HG03457 (cell line): ENCODE data around the gene SPTBN1.
A peak's percentile ranks its signal among the peaks of the same experiment; 100 is the strongest.

Experiments
- ATAC-seq: cut with Tn5 transposase; IDR thresholded peaks from one replicate; pipeline ENCODE4 v1.9.1; 2021; ENCODE audit warnings: moderate number of reproducible peaks; ENCODE audit not compliant: unreplicated experiment

The SPTBN1 gene

GRCh38 chr2:54646170-54646927 lies 190.2 kb downstream of the SPTBN1 start:
- no peak for ATAC-seq

DNA sequence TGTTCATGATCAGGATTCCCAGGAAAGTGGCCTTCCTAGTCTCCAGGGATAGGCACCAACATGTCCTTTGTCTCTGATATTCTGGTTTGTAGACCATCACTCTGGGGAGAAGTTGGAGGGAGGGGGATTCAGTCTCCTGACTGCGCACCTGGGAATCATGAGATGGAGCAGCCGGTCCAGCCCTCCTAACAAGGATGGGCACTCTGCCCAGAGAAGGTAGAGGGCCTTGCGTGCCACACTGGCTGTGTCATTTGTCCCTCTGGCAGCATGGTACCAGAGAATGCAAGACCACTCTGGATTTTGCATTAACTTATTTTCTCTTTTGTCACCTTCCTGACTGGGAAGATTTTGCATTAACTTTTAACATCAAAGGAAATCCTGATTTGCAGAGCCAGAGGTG lies 192.1 kb downstream of the SPTBN1 start:
- no peak for ATAC-seq

DNA sequence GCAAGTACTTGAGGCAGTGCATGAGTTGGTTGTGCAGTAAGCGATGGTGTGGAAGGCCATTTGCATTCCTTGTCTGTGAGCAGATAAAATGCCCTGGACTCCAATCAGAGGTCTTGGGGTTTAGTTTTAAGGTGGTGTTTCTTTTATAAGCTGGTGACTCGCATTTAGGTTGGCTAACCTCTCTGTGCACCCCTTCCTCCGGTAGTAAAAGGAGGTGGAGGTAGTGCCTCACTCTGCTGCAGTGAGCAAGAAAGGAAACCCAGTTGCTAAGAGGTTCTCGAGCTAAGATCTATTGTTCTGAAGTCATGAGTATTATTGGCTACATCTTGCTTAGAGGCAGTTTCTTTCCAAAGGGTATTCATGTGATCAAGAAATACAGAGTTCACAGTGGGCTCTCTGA lies 193.1 kb downstream of the SPTBN1 start:
- no peak for ATAC-seq

GRCh38 chr2:54649633-54650032 lies 193.5 kb downstream of the SPTBN1 start:
- ATAC-seq = no peak

DNA sequence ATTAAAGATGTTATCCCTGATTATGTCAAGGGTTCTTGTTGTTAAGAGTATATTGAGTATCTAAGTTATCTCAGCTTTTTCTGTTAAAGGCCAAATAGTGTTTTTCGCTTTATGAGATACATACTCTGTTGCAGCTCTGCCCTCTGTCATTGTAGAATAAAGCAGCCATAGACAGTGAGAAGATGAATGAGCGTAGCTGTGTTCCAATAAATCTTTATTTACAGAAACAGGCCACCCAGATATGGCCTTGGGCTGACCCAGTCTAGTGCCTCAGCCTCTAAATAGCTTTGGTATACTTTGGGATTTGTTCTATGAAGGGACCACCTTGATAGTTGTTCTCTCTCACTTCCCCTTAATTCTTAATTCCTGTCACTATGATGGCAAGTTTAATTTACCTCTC lies 194.5 kb downstream of the SPTBN1 start:
- ATAC-seq = no peak

GRCh38 chr2:54651291-54651690 lies 195.2 kb downstream of the SPTBN1 start:
- no peak for ATAC-seq

DNA sequence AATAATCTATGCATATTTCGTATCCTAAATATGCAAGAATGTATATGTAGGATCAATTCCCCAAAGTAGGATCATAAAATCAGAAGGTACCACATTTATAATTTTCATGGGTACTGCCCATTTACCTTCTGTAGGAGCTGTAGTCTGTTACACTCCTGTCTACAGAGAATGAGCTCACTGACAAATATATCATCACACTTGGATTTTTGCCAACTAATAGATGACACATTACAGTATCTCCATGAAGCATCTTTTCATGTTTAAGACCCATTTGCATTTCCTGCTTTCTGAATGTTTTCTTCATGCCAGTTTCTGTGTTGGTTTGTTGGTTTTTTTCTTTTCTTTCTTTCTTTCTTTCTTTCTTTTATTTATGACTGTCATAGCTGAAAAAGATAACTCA lies 196.4 kb downstream of the SPTBN1 start:
- peak; percentile 77 for ATAC-seq

DNA sequence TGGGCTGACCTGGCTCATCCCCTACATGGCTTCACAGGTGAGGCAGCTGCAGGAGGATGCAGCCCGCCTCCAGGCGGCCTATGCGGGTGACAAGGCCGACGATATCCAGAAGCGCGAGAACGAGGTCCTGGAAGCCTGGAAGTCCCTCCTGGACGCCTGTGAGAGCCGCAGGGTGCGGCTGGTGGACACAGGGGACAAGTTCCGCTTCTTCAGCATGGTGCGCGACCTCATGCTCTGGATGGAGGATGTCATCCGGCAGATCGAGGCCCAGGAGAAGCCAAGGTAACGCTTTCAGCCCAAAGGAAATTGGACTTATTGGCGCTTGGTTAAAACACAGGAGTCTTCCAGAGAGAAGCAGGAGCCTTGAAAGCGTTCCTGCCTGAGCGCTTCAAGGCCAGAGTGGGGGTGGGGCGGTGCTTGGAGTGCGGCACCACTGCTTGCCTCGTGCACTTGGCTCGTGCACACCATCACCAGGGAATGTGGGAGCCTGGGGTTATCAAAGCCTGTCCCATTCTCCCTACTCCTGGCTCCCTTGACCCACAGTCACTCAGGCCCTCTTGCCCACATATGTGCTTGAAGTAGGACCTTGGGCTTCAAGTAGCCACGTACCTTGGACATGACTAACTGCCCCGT lies 197.6 kb downstream of the SPTBN1 start:
- ATAC-seq = no peak

DNA sequence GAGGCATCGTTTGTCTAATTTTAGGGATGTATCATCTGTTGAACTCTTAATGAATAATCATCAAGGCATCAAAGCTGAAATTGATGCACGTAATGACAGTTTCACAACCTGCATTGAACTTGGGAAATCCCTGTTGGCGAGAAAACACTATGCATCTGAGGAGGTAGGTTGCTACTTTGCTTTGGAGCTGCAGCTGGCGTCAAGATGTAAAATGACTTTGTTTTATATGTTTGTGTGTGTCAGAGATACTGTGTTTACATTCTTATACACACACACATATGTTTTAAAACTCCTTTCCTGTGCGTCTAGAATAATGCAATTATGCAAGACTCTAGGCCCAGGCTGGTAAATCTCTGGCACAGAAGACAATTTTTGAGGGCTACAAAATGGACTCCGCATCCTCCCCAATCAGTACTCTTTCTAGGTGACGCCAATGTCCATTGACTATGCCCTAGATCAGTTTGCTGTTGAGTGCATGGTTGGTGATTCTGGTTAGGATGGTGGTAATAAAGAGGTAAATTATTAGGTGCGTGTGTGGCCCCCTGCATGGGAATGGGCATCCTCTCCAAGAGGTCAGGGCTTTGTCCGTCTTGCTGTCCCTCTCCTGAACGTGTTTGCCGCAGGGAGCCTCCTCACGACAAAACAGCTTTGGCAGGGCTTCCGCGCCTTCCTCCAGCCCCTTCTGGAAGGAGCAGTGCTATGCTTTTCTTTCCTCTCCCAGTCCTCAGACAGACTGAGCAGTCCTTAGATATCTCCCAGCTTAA lies 199.1 kb downstream of the SPTBN1 start:
- ATAC-seq = no peak

GRCh38 chr2:54656863-54657262 lies 200.7 kb downstream of the SPTBN1 start:
- no peak for ATAC-seq

DNA sequence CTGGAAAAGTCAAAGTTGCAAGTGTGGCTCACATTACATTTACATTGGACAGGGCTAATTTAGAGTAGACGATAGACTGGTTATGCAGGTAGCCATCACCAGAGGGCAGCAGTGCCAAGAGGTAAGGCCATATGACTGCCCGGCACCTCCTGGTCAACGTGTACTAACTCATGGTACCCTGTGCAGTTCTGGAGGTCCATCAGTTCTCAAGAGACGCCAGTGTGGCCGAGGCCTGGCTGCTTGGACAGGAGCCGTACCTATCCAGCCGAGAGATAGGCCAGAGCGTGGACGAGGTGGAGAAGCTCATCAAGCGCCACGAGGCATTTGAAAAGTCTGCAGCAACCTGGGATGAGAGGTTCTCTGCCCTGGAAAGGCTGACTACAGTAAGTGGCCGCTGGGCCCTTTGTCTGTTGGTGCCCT lies 201.5 kb downstream of the SPTBN1 start:
- no peak for ATAC-seq

- ATAC-seq = no peak
These were observed 202.5 kb downstream of the SPTBN1 start for GRCh38 chr2:54658564-54659071.

DNA sequence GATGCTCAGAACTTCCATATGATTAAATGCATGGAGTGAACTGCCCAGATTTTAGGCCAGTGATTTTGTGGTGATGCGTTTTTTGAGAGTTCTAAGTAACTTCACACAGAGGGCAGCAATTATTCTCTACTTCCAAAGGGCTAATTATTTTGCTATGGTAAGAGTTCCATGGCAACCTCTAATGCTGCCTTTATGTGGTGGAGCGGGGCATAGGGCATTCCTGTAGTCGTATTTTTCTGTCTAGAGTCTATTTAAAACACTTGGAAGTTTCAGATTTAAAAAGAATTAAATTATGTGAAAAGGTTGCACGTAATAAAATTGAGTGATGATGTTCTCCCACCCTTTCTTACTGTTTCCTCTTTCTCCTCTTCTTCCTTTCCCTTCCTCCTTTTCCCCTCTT lies 203.4 kb downstream of the SPTBN1 start:
- ATAC-seq = no peak

- ATAC-seq = no peak
These were observed 204.6 kb downstream of the SPTBN1 start for GRCh38 chr2:54660752-54661151.

- ATAC-seq = no peak
These were observed 207.4 kb downstream of the SPTBN1 start for GRCh38 chr2:54663424-54664030.

- no peak for ATAC-seq
These were observed 208.2 kb downstream of the SPTBN1 start for GRCh38 chr2:54664238-54664786.

DNA sequence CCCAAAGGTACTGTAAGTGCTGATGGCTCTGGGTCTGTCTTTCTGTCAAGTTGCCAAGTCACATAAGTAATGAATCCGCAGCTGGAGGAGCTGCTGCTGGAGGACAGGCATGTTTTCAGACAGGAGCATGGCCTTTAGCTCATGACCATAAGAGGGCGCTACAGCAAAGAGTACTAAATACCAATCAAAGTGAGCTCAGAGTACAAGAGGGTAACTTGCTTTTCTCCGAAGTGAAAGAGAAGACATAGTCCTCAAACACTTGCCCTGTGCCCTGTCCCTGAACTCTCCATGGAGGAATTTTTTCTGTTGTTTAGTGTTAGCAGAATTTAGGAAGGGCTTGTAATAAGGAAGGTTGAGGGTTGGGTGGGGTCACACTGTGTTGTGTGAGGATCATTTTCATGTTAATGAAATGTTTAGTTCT lies 209.3 kb downstream of the SPTBN1 start:
- ATAC-seq = no peak

GRCh38 chr2:54666131-54666633 lies 210.1 kb downstream of the SPTBN1 start:
- ATAC-seq = no peak

DNA sequence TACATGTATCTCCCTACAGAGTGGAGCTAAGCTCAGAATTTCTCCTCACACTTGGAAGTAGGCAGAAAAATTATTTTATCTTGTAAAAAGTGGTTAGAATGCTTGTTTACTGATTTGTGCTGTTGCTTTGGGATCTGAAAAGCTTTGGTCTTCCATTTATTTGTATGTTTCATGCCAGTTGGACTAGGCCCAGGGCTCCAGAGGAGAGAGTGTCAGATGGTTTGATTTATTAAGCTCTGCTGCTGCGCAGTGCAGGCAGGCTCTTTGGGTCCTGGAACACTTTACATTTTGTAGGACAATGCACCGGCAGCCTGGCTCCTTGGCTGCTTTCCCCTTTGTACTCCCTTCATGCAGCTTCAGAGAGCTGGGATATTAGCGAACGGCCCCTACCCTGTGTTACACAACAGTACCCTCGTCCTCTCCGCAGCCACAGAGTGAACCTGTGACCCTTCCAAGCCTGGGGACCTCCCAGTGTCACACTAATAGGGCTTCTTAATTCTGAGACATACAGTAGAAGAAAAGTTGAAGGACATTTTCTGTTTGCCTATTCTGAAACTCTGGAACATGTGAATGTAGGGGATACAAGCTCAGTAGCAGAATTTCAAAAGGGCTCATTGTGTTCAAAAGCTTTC lies 210.6 kb downstream of the SPTBN1 start:
- ATAC-seq = no peak

DNA sequence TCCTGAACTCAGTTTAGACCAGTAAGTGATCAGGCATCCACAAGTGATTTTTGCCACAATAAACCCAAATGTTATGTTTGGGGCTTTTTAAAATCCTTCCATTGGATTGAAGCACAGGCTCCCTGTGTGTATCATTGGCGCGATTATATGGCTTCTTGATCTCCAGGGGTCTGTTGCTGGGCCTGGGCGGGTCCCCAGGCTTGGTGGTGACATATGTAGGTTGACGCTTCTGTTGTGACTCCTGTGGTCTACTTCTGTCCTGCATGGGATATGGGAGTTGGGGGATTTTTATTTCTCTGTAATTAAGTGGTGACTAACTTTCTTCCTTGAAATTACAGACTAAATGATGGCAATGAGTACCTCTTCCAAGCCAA lies 211.1 kb downstream of the SPTBN1 start:
- no peak for ATAC-seq
